Measurements from ENCODE around the gene POU6F2. TPM values are rescaled to one million over a fixed set of nuclear protein-coding genes. Genes with fewer than 3 reads are reported as not detected.
"Not testable (repeated sequence)": the region's sequence is repeated elsewhere in the genome, so short reads cannot be mapped to it uniquely, and the experiment has no call there.

Gene POU6F2
- total RNA-seq, 1 experiment from 2014 or later: not detected

DNA sequence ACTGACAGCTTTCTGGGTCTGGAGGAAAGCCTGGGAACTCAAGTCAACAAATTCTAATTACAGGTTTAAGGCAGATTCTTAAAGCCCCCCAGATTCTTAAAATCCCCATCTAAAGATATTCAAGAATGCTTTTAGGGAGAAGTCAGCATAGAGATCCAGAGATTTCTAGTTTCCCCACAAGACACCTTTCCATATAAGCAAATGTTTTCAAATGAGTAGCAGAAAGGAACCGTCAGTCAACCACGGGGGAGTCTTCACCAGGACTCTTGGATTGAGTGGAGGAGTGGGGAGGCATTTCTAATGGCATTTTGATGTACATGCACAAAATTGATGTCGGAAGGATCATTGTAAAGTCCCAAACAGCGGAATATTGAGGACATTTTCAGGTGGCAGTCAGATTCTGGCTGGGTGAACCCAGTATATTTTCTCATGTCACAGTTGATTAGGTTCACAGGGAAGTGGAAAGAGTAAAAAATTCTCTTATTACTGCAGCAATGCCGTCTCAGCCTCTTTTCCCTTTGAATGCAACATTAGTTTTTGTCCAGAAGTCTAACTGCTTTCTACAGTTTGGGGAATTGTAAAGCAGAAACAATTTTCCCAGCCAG lies 396.8 kb downstream of the POU6F2 start:
- Histone ChIP-seq H4K20me1 (ENCODE audit: low read length) (no peaks in the 10 kb centered on the region), H3K4me3 (ENCODE audit: low read length) (no peak overlapping the region), H3K9me3 (ENCODE audit: low read length) (no peaks in the 10 kb centered on the region), H3K9ac (ENCODE audit: low read length) (no peak overlapping the region), H3K4me1 (ENCODE audit: insufficient read depth, low read length) (no peaks in the 10 kb centered on the region), H3K27me3 (ENCODE audit: low read length) (peaks cover 55% of the 10 kb centered on the region), H3K9me2 (replicated peaks; ENCODE audit: low read length) (no peaks in the 10 kb centered on the region), H3F3A (ENCODE audit: low read length, unreplicated experiment) (no peaks in the 10 kb centered on the region), H2AFZ (ENCODE audit: low read length) (no peak overlapping the region), H3K27ac (ENCODE audit: low read length) (no peak overlapping the region), H3K36me3 (ENCODE audit: low read depth, low read length) (no peaks in the 10 kb centered on the region), H3K79me2 (ENCODE audit: low read length) (no peaks in the 10 kb centered on the region), H3K4me2 (ENCODE audit: low read length) (no peak overlapping the region)
- ATAC-seq (no peak), DNase-seq (no peak)
- no peak for TF ChIP-seq EZH2phosphoT487 (IDR thresholded peaks at IDR 0.05; ENCODE audit: borderline replicate concordance, low read length)
- TF ChIP-seq EZH2 (IDR thresholded peaks at IDR 0.05; ENCODE audit: low read length, unreplicated experiment): no peak
- TF ChIP-seq, protein P1, sequence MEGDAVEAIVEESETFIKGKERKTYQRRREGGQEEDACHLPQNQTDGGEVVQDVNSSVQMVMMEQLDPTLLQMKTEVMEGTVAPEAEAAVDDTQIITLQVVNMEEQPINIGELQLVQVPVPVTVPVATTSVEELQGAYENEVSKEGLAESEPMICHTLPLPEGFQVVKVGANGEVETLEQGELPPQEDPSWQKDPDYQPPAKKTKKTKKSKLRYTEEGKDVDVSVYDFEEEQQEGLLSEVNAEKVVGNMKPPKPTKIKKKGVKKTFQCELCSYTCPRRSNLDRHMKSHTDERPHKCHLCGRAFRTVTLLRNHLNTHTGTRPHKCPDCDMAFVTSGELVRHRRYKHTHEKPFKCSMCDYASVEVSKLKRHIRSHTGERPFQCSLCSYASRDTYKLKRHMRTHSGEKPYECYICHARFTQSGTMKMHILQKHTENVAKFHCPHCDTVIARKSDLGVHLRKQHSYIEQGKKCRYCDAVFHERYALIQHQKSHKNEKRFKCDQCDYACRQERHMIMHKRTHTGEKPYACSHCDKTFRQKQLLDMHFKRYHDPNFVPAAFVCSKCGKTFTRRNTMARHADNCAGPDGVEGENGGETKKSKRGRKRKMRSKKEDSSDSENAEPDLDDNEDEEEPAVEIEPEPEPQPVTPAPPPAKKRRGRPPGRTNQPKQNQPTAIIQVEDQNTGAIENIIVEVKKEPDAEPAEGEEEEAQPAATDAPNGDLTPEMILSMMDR (conservative IDR thresholded peaks at IDR 0.05; ENCODE audit: low read depth, low read length): no peak
- POLR2A ChIA-PET (ENCODE audit: unreplicated experiment): no interaction called here
- CTCF ChIA-PET: no interaction called here
- no TSS peak for BruUV-seq (replicated peaks)
- intact Hi-C loops (cut with micrococcal nuclease): no loop called here

- TF ChIP-seq EZH2phosphoT487 (IDR thresholded peaks at IDR 0.05; ENCODE audit: borderline replicate concordance, low read length): no peak
- TF ChIP-seq, protein P1 (conservative IDR thresholded peaks at IDR 0.05; ENCODE audit: low read depth, low read length): no peak
- no peak for TF ChIP-seq EZH2 (IDR thresholded peaks at IDR 0.05; ENCODE audit: low read length, unreplicated experiment)
- Histone ChIP-seq H3K4me2 (ENCODE audit: low read length) (no peak overlapping the region), H3K27me3 (ENCODE audit: low read length) (peaks cover 57% of the 10 kb centered on the region), H2AFZ (ENCODE audit: low read length) (no peak overlapping the region), H3K36me3 (ENCODE audit: low read depth, low read length) (no peaks in the 10 kb centered on the region), H3F3A (ENCODE audit: low read length, unreplicated experiment) (no peaks in the 10 kb centered on the region), H4K20me1 (ENCODE audit: low read length) (no peaks in the 10 kb centered on the region), H3K4me3 (ENCODE audit: low read length) (no peak overlapping the region), H3K9me3 (ENCODE audit: low read length) (no peaks in the 10 kb centered on the region), H3K27ac (ENCODE audit: low read length) (no peak overlapping the region), H3K9me2 (replicated peaks; ENCODE audit: low read length) (no peaks in the 10 kb centered on the region), H3K9ac (ENCODE audit: low read length) (no peak overlapping the region), H3K79me2 (ENCODE audit: low read length) (no peaks in the 10 kb centered on the region), H3K4me1 (ENCODE audit: insufficient read depth, low read length) (no peaks in the 10 kb centered on the region)
- intact Hi-C loops (cut with micrococcal nuclease): no loop called here
- CTCF ChIA-PET: no interaction called here
- no TSS peak for BruUV-seq (replicated peaks)
- POLR2A ChIA-PET (ENCODE audit: unreplicated experiment): no interaction called here
- ATAC-seq: no peak
- no peak for DNase-seq
Measured at GRCh38 chr7:39375047-39375873, 397.6 kb downstream of the POU6F2 start.

DNA sequence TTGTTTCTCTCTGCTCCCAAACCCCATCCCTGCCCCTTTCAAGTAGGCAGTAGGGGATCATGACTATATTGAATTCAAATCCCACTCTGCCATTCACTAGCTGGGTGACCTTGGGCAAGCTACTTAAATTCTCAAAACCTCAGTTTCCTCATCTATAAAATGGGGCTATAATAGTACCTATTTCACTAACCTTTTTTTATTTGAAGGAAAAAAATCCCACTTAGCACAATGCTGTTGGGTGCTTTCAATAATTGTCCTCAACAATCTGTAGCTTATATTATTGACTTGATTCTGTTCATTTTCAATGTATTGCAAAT lies 398.1 kb downstream of the POU6F2 start:
- Histone ChIP-seq H3K4me3 (ENCODE audit: low read length) (no peak overlapping the region), H3K27ac (ENCODE audit: low read length) (no peak overlapping the region), H3K9me3 (ENCODE audit: low read length) (no peaks in the 10 kb centered on the region), H3K4me1 (ENCODE audit: insufficient read depth, low read length) (no peaks in the 10 kb centered on the region), H3K36me3 (ENCODE audit: low read depth, low read length) (no peaks in the 10 kb centered on the region), H2AFZ (ENCODE audit: low read length) (no peak overlapping the region), H3K4me2 (ENCODE audit: low read length) (no peak overlapping the region), H3F3A (ENCODE audit: low read length, unreplicated experiment) (no peaks in the 10 kb centered on the region), H3K79me2 (ENCODE audit: low read length) (no peaks in the 10 kb centered on the region), H4K20me1 (ENCODE audit: low read length) (no peaks in the 10 kb centered on the region), H3K9ac (ENCODE audit: low read length) (no peak overlapping the region), H3K9me2 (replicated peaks; ENCODE audit: low read length) (no peaks in the 10 kb centered on the region), H3K27me3 (ENCODE audit: low read length) (peaks cover 59% of the 10 kb centered on the region)
- POLR2A ChIA-PET (ENCODE audit: unreplicated experiment): no interaction called here
- no peak for DNase-seq
- intact Hi-C loops (cut with micrococcal nuclease): no loop called here
- ATAC-seq: no peak
- TF ChIP-seq EZH2 (IDR thresholded peaks at IDR 0.05; ENCODE audit: low read length, unreplicated experiment) (no peak), EZH2phosphoT487 (IDR thresholded peaks at IDR 0.05; ENCODE audit: borderline replicate concordance, low read length) (no peak)
- TF ChIP-seq, protein P1 (conservative IDR thresholded peaks at IDR 0.05; ENCODE audit: low read depth, low read length): no peak
- CTCF ChIA-PET: no interaction called here
- no TSS peak for BruUV-seq (replicated peaks)

- ATAC-seq; DNase-seq; H3K4me3 ChIP-seq (ENCODE audit: low read length); BruUV-seq (replicated peaks); H3K9ac ChIP-seq (ENCODE audit: low read length); H3K9me2 ChIP-seq (replicated peaks; ENCODE audit: low read length); H3K27ac ChIP-seq (ENCODE audit: low read length); H3K4me1 ChIP-seq (ENCODE audit: insufficient read depth, low read length); H3F3A ChIP-seq (ENCODE audit: low read length, unreplicated experiment); H3K79me2 ChIP-seq (ENCODE audit: low read length); H4K20me1 ChIP-seq (ENCODE audit: low read length); intact Hi-C loops (cut with micrococcal nuclease); H3K36me3 ChIP-seq (ENCODE audit: low read depth, low read length); H2AFZ ChIP-seq (ENCODE audit: low read length); H3K4me2 ChIP-seq (ENCODE audit: low read length); H3K9me3 ChIP-seq (ENCODE audit: low read length); CTCF ChIA-PET; POLR2A ChIA-PET (ENCODE audit: unreplicated experiment): not testable (repeated sequence)
- peaks cover 56% of the 10 kb centered on the region for H3K27me3 ChIP-seq (ENCODE audit: low read length)
Measured at GRCh38 chr7:39376881-39377280, 399.2 kb downstream of the POU6F2 start.

All from PC-3 (cell line).